HG02938 (cell line): ENCODE data around the gene ZNF804B.
"Not testable (repeated sequence)": the region's sequence is repeated elsewhere in the genome, so short reads cannot be mapped to it uniquely, and the experiment has no call there.

Source experiments
- ATAC-seq: cut with Tn5 transposase; IDR thresholded peaks from one replicate; pipeline ENCODE4 v1.9.1; 2021; ENCODE audit warnings: mild to moderate bottlenecking, moderate library complexity; ENCODE audit not compliant: unreplicated experiment

The ZNF804B gene

DNA sequence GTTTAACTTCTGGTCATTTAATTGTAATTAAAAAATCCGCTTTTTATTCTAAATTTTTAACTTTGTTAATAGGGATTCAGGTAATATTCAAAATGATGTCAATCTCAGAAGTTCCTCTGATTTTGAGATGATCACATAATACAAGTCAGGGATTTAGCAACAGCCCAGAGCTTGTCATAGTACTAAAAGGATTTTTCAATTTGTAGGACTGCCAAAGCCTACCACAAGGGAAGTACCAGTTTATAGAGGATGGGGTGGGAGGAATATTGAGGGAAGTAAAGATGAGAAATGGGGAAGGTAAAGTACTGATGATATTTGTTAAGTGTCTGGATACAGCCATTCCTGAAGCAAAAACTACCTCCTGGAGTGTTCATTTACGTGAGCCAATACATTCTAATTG is 314.3 kb downstream of the ZNF804B start:
- ATAC-seq: no peak

DNA sequence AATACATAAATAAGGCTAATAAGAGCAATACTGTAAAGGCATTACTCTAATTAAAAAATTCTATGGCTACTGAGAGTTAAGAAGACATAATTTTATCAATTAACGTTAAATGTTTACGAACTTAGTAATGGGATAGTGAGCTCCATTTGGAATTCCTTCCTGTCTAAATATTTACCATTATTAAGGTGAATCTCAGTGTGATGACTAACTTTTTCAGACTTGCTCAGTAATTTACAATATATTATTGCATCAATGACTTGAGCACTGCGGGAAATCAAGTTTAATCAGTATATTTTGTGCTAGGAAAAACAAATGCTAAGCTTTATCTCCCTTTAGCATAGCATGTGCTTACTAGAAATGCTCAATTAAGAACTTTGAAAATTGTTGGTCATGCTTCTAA is 318.5 kb downstream of the ZNF804B start:
- ATAC-seq: no peak

DNA sequence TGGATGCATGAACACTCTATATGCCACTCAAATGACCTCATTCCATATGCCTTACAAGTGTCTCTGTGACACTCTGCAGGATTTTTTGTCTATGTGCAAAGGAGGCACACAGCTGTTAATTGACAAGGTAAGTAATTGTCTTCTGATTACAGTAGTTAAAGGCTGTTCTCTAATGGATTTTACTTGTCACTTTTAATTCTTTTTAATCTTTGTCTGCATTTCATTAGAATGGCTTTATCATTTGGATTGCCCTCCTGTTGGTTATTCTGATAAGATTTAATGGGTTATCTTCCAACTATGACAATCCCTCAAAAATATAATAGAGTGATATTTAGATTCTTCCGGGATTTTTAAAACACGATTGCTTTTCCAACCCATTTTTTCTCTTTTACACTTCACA is 326.1 kb downstream of the ZNF804B start:
- no peak for ATAC-seq

GRCh38 chr7:89091550-89091949 is 332.1 kb downstream of the ZNF804B start:
- ATAC-seq: no peak

- ATAC-seq: no peak
These were observed 334.8 kb downstream of the ZNF804B start for GRCh38 chr7:89094269-89094668.

GRCh38 chr7:89103564-89103963 is 344.1 kb downstream of the ZNF804B start:
- ATAC-seq: no peak

DNA sequence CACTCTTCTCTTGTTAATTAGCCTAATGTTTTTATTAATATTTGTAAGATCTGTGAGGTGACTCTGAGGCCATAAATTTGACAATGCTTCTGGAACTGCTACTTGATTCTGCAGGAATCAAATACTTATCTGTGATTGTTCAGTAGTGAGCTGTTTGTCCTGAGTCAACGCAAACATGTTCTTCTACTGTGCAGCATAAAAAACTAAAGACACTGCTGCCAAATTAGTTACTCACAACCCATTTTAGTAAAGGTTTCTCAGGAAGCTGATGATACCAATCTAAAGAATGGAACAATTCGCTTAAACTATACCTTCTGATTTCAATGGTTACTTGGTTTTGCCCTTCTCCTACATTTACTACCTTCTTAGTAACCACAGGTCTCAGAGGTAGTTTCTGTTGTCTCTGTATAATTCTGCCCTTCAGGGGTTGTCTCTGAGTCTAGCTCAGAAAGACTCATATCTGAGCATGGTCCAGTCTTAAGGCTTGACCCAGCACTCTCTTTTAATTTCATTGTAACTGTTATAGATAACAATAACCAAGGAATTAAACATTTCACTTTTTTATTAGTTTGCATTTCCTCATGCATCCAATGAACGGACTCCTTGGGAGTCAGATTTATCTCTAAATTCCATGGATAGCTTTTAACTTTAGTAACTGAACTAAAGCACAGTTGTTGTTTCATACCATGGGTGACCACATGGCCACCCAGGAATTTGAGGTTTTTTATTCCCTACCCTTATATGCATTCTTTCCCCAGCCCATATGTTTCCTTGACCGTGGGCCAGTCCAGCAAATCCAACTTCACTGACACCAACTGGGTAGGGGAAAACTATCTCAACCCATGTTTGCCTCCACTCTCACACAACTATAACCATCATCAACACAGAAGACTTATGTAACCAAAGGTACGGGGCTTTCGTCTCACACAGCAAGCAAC is 345.5 kb downstream of the ZNF804B start:
- no peak for ATAC-seq

DNA sequence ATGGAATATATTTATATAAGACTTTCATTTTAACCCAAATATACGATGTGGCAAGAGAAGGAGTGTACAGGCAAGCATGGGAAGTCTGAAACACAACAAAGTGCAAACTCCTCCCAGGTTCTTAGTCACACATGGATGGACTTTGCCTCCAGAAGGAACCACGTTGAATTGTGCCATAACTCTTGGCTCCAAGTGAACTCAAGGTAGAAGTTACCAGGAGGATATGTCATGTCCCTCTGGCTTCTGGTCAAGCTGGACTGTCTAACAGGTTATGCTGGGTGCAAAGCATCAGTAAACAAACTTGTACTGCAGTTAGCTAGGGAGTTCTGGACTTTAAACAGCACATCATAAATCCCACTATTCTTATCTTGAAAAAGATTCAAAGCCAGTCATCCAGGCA is 364.4 kb downstream of the ZNF804B start:
- ATAC-seq: no peak

- no peak for ATAC-seq
These were observed 370.3 kb downstream of the ZNF804B start for GRCh38 chr7:89129600-89130375.

GRCh38 chr7:89133357-89133756 is 373.9 kb downstream of the ZNF804B start:
- ATAC-seq: no peak

DNA sequence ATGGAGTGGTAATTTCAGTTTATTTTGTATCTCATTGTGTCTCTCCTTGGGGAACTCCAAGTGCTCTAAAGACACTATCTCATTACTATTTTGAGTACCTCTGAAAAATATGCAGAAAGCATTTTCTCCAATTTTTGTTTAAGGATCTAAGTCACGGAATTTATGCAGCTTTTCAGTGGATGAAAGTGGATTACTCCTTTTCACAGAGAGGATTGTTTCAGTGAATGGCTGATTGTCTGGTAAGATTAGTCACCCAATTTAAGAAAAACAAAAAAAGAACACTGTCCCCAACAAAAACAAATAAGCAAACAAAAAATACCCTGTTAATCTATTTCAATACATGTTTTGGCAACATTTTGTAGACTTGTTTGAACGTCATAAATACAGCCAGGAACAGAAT is 374.3 kb downstream of the ZNF804B start:
- no peak for ATAC-seq

GRCh38 chr7:89145801-89146200 is 386.3 kb downstream of the ZNF804B start:
- no peak for ATAC-seq

DNA sequence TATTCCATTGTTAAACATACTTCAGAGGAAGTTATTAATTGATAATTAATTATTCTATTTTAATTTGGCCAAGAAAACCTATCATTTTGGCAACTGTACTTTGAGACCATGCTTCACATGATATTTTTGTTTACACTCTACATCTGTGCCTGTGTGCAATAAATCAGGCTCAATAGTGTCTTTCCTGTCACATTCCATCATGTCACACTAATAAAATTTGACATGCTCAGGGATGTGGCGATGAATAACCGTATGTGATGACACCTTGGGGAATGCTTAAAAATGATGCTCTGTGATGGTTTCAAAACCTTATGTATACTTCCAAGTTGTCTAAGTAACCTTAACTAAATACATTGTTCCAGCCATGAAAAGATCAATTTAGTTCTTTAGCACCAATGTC is 400.6 kb downstream of the ZNF804B start:
- no peak for ATAC-seq

DNA sequence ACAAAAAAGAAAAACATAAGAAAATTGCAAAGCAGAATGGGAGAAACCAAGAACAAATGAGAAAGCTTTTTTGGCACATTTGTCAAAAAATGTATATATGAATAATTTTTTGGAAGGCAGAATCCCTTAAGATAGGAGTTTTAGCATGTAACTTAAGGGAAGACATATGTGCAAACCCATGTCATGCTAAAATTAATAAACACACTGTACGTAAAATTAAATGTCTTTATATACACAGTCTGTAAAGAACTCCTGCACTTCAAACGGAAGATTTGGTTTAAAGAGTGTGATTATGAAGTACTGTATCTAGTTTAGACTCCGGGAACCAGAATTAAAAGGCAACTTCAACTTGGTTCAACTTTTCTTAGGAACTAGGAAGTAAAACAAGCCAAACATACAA is 405.9 kb downstream of the ZNF804B start:
- no peak for ATAC-seq

GRCh38 chr7:89170628-89171027 is 411.1 kb downstream of the ZNF804B start:
- no peak for ATAC-seq

DNA sequence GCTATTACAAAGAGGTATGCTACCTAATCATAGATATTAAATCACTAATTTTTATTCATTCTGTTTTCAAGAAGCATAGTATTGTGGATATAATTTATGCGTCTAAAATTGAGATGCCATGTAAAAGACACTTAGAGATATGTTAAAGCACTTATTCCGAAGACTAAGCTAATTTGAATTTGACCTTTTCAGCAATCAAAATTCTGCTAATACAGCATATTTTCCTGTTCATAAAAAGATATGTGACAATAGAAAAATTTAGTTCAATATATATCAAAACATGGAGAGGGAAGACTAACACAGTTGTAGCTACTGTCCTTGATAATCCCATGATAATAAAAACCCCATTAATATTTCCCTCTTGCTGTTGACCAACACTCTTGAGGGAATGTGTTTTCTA is 422.6 kb downstream of the ZNF804B start:
- ATAC-seq: no peak

- ATAC-seq: no peak
These were observed 424.2 kb downstream of the ZNF804B start for GRCh38 chr7:89183712-89184111.

DNA sequence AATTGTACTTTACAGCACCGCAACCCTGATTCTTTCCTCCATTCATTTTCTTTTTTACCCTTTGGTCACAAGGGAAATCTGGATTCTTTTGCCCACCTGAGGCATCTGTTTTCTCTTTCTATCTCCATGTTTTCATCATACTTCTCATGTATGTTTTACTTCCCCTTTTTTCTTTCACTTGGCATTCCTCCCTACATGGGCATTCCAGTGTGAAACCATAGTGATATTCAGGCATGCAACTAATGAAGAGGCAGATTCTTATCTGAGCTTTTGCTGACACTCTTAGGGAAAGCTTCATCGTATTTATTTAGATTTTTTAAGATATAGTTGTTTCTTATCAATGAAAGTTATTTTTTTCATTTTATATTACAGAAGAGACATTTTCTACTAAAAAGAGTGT is 441.3 kb downstream of the ZNF804B start:
- no peak for ATAC-seq

DNA sequence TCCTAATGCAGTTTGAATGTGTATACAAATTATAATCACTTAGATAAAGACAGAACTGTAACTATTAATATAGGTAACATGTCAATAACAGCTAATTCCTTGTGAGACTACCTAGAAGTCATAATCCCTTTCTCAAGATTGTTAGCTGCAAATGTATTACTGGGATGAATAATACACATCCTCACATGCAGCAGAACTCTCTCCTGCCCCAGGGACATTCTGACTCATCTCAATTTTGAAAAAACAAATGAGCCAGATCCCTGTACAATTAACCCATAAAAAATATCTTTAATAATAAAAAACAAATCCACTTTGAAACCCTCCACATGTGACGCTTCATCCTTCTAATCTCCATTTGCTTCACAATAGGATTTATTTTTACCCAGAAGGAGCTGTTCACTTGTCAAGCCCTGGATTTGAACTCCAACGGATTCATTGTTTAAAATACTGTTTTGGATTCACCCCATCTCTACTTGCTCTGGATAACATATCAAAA is 464.4 kb downstream of the ZNF804B start:
- ATAC-seq: no peak

DNA sequence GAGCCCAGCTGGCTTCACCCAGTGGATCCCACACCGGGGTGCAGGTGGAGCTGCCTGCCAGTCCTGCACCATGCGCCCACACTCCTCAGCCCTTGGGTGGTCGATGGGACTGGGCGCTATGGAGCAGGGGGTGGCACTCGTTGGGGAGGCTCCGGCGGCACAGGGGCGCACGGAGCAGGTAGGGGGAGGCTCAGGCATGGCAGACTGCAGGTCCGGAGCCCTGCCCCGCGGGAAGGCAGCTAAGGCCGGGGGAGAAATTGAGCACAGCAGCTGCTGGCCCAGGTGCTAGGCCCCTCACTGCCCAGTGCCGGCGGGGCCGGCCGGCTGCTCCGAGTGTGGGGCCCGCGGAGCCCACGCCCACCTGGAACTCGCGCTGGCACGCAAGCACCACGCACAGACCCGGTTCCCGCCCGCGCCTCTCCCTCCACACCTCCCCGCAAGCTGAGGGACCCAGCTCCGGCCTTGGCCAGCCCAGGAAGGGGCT is 469.2 kb downstream of the ZNF804B start:
- ATAC-seq: not testable (repeated sequence)

- ATAC-seq: no peak
These were observed 478.7 kb downstream of the ZNF804B start for GRCh38 chr7:89238156-89238555.

DNA sequence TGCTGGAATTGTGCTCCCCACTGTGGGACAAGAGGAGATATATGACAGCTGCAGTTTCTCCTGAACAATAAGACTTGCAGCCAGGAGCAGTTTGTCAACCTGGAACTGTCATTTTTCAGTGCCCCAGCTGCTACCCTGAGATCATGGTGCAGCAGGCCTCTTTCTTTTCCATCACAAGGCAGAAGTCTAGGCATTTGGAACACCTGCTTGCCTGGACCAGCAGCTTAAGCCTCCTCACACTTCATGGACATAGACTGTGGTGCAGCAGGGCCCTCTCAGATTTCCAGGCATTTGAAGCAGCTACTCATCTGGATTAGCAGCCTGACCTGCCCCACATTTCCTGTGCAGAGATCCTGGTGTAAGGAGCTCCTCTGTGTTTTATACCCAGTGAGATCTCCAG is 486.7 kb downstream of the ZNF804B start:
- ATAC-seq: no peak
